ENCODE measurements around the gene CSRP1. TPM values are rescaled to one million over a fixed set of nuclear protein-coding genes. Genes with fewer than 3 reads are reported as not detected.

CSRP1 gene
- total and polyA plus RNA-seq, 9 of the 15 experiments (the other 6 are each of a cell fraction or from before 2014, with no cell fraction given) = 6.8 to 39.4 (median 23.7) TPM

GRCh38 chr1:201551877-201552731, 45.2 kb upstream of the CSRP1 start (continued):
- TF ChIP-seq ZNF740 (CRISPR knock-in tag; IDR thresholded peaks at IDR 0.05) = no peak
- 0 out of 4 replicates have a peak, but pooled peaks of 1 of the 2 experiments have one; percentile 22 for TF ChIP-seq ZNF740 (tag; IDR thresholded peaks at IDR 0.05)
- TF ChIP-seq JUNB (CRISPR knock-in tag; conservative IDR thresholded peaks at IDR 0.05) = 0 out of 2 replicates have a peak, but pooled peaks have one; percentile 37
- TF ChIP-seq PRMT5 (CRISPR knock-in tag; IDR thresholded peaks at IDR 0.05) = no peak
- TF ChIP-seq ZBTB43 (CRISPR knock-in tag; IDR thresholded peaks at IDR 0.05) = no peak
- TF ChIP-seq BCOR (IDR thresholded peaks at IDR 0.05) = peak; percentile 92
- no peak; the same call in 1 of the 2 replicates for TF ChIP-seq PBX2 (CRISPR knock-in tag; IDR thresholded peaks at IDR 0.05; ENCODE audit: low read depth)
- peak; percentile 63 for TF ChIP-seq PBX2 (tag; conservative IDR thresholded peaks at IDR 0.05; ENCODE audit: low read depth)
- peak; percentile 95 for TF ChIP-seq ZNF584 (CRISPR knock-in tag; IDR thresholded peaks at IDR 0.05; ENCODE audit: low read depth)
- TF ChIP-seq RB1 (IDR thresholded peaks at IDR 0.05; ENCODE audit: low read depth) = no peak
- peak in 1 of 2 experiments; percentile 30; a peak in 3 of 4 replicates for TF ChIP-seq RAD21 (CRISPR knock-in tag; conservative IDR thresholded peaks at IDR 0.05 in 1 of 2, IDR thresholded peaks at IDR 0.05 in 1 of 2)
- peak; percentile 77; the same call in 1 of the 2 replicates for TF ChIP-seq SMARCC2 (IDR thresholded peaks at IDR 0.05; ENCODE audit: low read depth)
- TF ChIP-seq BHLHE40 (IDR thresholded peaks at IDR 0.05; ENCODE audit: low read length) = no peak
- no peak for TF ChIP-seq THAP12 (CRISPR knock-in tag; IDR thresholded peaks at IDR 0.05)
- TF ChIP-seq NFE2 (IDR thresholded peaks at IDR 0.05; ENCODE audit: low read depth) = peak; percentile 88
- TF ChIP-seq SOX6 (IDR thresholded peaks at IDR 0.05) = peak; percentile 64
- TF ChIP-seq CBFA2T2 (conservative IDR thresholded peaks at IDR 0.05) = no peak
- TF ChIP-seq GABPA (tag; conservative IDR thresholded peaks at IDR 0.05; ENCODE audit: low read depth) = peak; percentile 71
- no peak for TF ChIP-seq MEF2A (IDR thresholded peaks at IDR 0.05; ENCODE audit: control insufficient read depth, low read depth, low read length)
- TF ChIP-seq SMARCA4 (IDR thresholded peaks at IDR 0.05) = peak; percentile 87
- no peak for TF ChIP-seq ESRRB (CRISPR knock-in tag; IDR thresholded peaks at IDR 0.05; ENCODE audit: borderline replicate concordance)
